GM12878 (cell line): Measurements from ENCODE around the gene MST1.

ENCODE experiments used
- CTCF ChIP-seq, 3 experiments: IDR thresholded peaks in 2 of 3; conservative IDR thresholded peaks in 1 of 3; 2 replicates each; pipeline ENCODE4 v1.5.1; 2011; ENCODE audit warnings: low read depth in 3 of 3, low read length in 3 of 3, mild to moderate bottlenecking in 3 of 3, control low read depth in 2 of 3, moderate library complexity in 2 of 3, inconsistent platforms in 1 of 3, mixed read lengths in 1 of 3; ENCODE audit not compliant: control insufficient read depth in 2 of 3, insufficient read depth in 1 of 3; ENCODE audit errors: extremely low read depth in 1 of 3
- E2F8 ChIP-seq: fragments of 450-650 bp; IDR thresholded peaks from 2 replicates; pipeline ENCODE4 v1.6.1; 2018; ENCODE audit warnings: mild to moderate bottlenecking, low read depth, moderate library complexity; ENCODE audit not compliant: partially characterized antibody
- TAF1 ChIP-seq: IDR thresholded peaks from 2 replicates; pipeline ENCODE4 v1.6.1; 2011; ENCODE audit warnings: mild to moderate bottlenecking, low read depth, low read length, borderline replicate concordance
- ZNF274 ChIP-seq: IDR thresholded peaks from one replicate; pipeline ENCODE4 v1.8.0; 2011; ENCODE audit not compliant: insufficient read length, insufficient read depth

GRCh38 chr3:49647741-49648140, 41.5 kb downstream of the MST1 start:
- no peak for TF ChIP-seq CTCF (IDR thresholded peaks at IDR 0.05 in 2 of 3, conservative IDR thresholded peaks at IDR 0.05 in 1 of 3; ENCODE audit: control insufficient read depth in 2 of 3, extremely low read depth in 1 of 3, insufficient read depth in 1 of 3, low read depth in 3 of 3, low read length in 3 of 3)
- no peak for TF ChIP-seq E2F8
- TF ChIP-seq TAF1: no peak
- no peak for TF ChIP-seq ZNF274
